Rectal smooth muscle tissue (tissue), 1 donor: Measurements from ENCODE around the gene VPS9D1.

Experiments used
- H3K27ac ChIP-seq: one replicate; pipeline ENCODE4 v1.7.0; 2013; ENCODE audit warnings: low read depth, low read length, inconsistent platforms
- H3K27me3 ChIP-seq: one replicate; pipeline ENCODE4 v1.7.0; 2013; ENCODE audit warnings: low read length; ENCODE audit not compliant: control insufficient read depth, insufficient read depth
- H3K36me3 ChIP-seq: one replicate; pipeline ENCODE4 v1.7.0; 2013; ENCODE audit warnings: low read length; ENCODE audit not compliant: control insufficient read depth, insufficient read depth
- H3K4me1 ChIP-seq: one replicate; pipeline ENCODE4 v1.7.0; 2013; ENCODE audit warnings: low read length; ENCODE audit not compliant: control insufficient read depth, insufficient read depth
- H3K4me3 ChIP-seq: one replicate; pipeline ENCODE4 v1.7.0; 2013; ENCODE audit warnings: low read length
- H3K9ac ChIP-seq: one replicate; pipeline ENCODE4 v1.7.0; 2013; ENCODE audit warnings: low read length

Gene VPS9D1

GRCh38 chr16:89720813-89721545, at the start of gene VPS9D1, which contains the start of gene ZNF276:
TSS of gene VPS9D1 (minus strand) at chr16:89720898. CDS start at chr16:89720861, 37 bp downstream.
TSS of gene ZNF276 (plus strand) at chr16:89721537. CDS start at chr16:89721641, 104 bp downstream.
- no peaks in the 10 kb centered on the region for H3K27me3 ChIP-seq
- peak within 1 kb of the TSS; percentile 80 for H3K4me3 ChIP-seq
- peaks cover 14% of the 10 kb centered on the region for H3K4me1 ChIP-seq
- peak within 1 kb of the TSS; percentile 45 for H3K9ac ChIP-seq
- peak within 1 kb of the TSS; percentile 95 for H3K27ac ChIP-seq
- peaks cover 12% of the 10 kb centered on the region for H3K36me3 ChIP-seq

- H3K27me3 ChIP-seq = no peaks in the 10 kb centered on the region
- no peaks in the 10 kb centered on the region for H3K36me3 ChIP-seq
- no peak overlapping the region for H3K9ac ChIP-seq
- H3K4me1 ChIP-seq = no peaks in the 10 kb centered on the region
- H3K4me3 ChIP-seq = no peak overlapping the region
- H3K27ac ChIP-seq = no peak overlapping the region
These were observed 49.7 kb upstream of the VPS9D1 start for GRCh38 chr16:89770367-89770766.

DNA sequence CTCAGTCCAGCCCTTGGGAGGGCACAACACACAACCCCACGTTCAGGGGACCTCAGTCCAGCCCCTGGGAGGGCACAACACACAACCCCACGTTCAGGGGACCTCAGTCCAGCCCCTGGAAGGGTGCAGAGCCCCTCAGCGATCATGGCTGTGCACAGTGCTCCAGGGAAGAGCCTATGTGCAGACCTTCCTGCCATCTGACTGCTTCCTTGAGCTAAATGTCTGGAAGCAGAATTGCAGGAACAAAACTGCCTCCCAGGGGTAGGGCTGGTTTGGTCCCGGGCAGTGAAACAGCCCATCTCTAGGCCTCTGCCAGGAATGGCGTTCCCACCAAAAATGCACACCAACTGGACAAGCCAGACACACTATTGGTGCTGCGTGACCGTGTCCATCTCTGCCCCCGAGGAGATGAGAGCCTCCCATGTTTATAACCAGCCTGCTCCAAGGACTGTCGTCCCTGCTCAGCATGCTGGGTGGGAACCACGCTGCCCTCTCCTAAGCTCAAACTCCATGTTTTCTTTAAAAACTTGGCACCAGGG, 44.7 kb upstream of the VPS9D1 start:
- Histone ChIP-seq H3K36me3 (no peaks in the 10 kb centered on the region), H3K4me3 (no peak overlapping the region), H3K27ac (no peak overlapping the region), H3K4me1 (no peaks in the 10 kb centered on the region), H3K9ac (no peak overlapping the region), H3K27me3 (no peaks in the 10 kb centered on the region)

DNA sequence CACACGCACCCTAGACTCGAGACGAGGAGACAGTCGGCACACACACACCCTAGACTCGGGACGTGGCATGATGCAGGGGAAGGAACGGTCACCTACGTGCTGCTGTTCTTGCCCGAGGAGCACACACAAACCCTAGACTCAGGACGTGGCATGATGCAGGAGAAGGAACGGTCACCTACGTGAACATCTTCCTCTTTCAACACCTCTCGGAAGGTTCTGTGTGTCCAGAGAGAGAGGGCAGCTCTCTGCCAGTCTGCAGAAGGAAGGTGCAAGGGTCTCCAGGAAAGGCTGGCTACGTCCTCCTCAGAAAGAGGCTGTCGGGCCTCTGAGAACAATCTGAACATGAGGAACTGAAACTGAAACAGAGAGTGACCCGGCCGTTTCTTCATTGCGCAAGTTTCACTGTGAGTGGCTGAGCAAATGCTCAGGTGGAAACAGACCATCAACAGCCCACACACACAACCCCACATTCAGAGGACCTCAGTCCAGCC, 44.1 kb upstream of the VPS9D1 start:
- H3K27me3 ChIP-seq = no peaks in the 10 kb centered on the region
- no peaks in the 10 kb centered on the region for H3K4me1 ChIP-seq
- no peak overlapping the region for H3K27ac ChIP-seq
- peak overlapping the region; percentile 54 for H3K4me3 ChIP-seq
- H3K36me3 ChIP-seq = no peaks in the 10 kb centered on the region
- no peak overlapping the region for H3K9ac ChIP-seq

GRCh38 chr16:89761304-89761922, 40.7 kb upstream of the VPS9D1 start:
- no peaks in the 10 kb centered on the region for H3K36me3 ChIP-seq
- H3K9ac ChIP-seq = no peak overlapping the region
- H3K4me3 ChIP-seq = no peak overlapping the region
- no peak overlapping the region for H3K27ac ChIP-seq
- no peaks in the 10 kb centered on the region for H3K4me1 ChIP-seq
- no peaks in the 10 kb centered on the region for H3K27me3 ChIP-seq

GRCh38 chr16:89759746-89760340, 39.1 kb upstream of the VPS9D1 start:
- no peaks in the 10 kb centered on the region for H3K4me1 ChIP-seq
- no peak overlapping the region for H3K27ac ChIP-seq
- no peak overlapping the region for H3K4me3 ChIP-seq
- H3K9ac ChIP-seq = no peak overlapping the region
- no peaks in the 10 kb centered on the region for H3K36me3 ChIP-seq
- no peaks in the 10 kb centered on the region for H3K27me3 ChIP-seq

DNA sequence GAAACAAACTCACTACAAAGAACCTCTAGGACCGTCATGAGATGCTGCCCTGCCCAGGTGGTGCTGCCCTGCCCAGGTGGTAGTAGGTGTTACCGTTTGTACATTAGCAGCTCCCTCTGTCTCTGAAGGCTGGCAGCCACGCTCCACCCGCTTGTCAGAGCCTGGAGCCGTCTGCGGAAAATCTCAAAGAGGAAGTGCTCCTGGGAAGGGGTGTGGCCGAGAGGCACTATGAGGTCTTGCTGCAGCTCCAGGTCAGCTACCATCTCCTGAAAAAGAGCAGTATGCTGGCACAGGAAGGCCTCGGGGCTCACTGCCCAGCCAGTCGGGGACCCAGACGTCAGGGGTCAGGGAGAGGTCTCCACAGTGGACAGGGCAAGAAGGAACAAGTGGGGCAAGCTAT, 28.9 kb upstream of the VPS9D1 start:
- Histone ChIP-seq H3K27me3 (no peaks in the 10 kb centered on the region), H3K27ac (no peak overlapping the region), H3K4me1 (no peaks in the 10 kb centered on the region), H3K9ac (no peak overlapping the region), H3K36me3 (no peaks in the 10 kb centered on the region), H3K4me3 (no peak overlapping the region)

GRCh38 chr16:89748921-89749320, 28.2 kb upstream of the VPS9D1 start:
- H3K4me1 ChIP-seq = no peaks in the 10 kb centered on the region

GRCh38 chr16:89748076-89748475, 27.4 kb upstream of the VPS9D1 start:
- Histone ChIP-seq H3K9ac (no peak overlapping the region), H3K4me1 (no peaks in the 10 kb centered on the region), H3K36me3 (no peaks in the 10 kb centered on the region), H3K4me3 (no peak overlapping the region), H3K27ac (no peak overlapping the region), H3K27me3 (no peaks in the 10 kb centered on the region)

More at GRCh38 chr16:89748921-89749320, 28.2 kb upstream of the VPS9D1 start:
- Histone ChIP-seq H3K9ac (no peak overlapping the region), H3K4me3 (no peak overlapping the region), H3K36me3 (no peaks in the 10 kb centered on the region), H3K27me3 (no peaks in the 10 kb centered on the region), H3K27ac (no peak overlapping the region)

DNA sequence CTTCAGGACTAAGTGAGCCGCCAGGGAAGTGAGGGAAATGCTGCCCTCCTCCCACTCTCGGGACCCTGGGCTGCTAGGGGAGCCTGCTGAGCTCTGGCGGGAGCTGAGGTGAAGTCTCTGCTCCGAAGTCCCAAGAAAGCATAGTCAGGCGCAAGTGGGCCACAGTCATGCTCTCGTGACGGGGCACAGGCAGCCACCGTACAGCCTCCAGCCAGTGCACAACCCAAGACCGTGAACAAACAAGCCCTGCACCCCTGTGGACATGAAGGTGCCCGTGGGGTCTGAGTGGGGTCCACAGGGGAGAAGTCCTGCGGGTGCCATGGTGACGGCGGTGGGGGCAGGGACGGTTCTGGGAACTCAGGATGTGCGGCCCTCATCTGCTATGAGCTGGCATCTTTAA, 25.3 kb upstream of the VPS9D1 start:
- Histone ChIP-seq H3K36me3 (peaks cover 3% of the 10 kb centered on the region), H3K27ac (no peak overlapping the region), H3K27me3 (no peaks in the 10 kb centered on the region), H3K9ac (no peak overlapping the region), H3K4me3 (no peak overlapping the region), H3K4me1 (no peaks in the 10 kb centered on the region)

- Histone ChIP-seq H3K27me3 (no peaks in the 10 kb centered on the region), H3K9ac (no peak overlapping the region), H3K27ac (no peak overlapping the region), H3K4me3 (no peak overlapping the region), H3K36me3 (peaks cover 3% of the 10 kb centered on the region), H3K4me1 (no peaks in the 10 kb centered on the region)
These were observed 24.1 kb upstream of the VPS9D1 start for GRCh38 chr16:89744813-89745212.

DNA sequence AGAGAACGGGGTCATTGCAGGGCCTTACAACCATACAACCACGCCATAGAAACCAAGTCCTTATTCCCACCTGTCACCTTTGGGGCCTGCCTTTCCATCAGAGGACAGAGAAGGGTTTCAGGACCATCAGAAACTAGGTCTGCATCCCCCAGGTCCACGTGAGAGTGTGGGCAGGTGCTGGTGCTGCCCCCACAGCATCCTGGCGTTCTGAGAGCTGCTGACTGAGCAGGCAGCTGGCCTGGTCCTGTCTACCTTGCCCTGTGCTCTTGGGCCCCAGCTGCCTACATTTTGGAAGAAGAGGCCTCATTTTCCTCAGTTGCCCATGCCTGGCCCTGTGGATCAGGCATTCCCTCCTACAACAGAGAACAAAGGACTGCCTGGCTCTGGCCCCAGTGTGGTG, 22.2 kb upstream of the VPS9D1 start:
- Histone ChIP-seq H3K9ac (no peak overlapping the region), H3K4me1 (no peaks in the 10 kb centered on the region), H3K27ac (no peak overlapping the region), H3K27me3 (no peaks in the 10 kb centered on the region), H3K4me3 (no peak overlapping the region), H3K36me3 (peaks cover 18% of the 10 kb centered on the region)
